ENCODE results near the gene GDF15.
A peak's percentile ranks its signal among the peaks of the same experiment; 100 is the strongest.
"Not testable (repeated sequence)": the region's sequence is repeated elsewhere in the genome, so short reads cannot be mapped to it uniquely, and the experiment has no call there.

GDF15 gene

DNA sequence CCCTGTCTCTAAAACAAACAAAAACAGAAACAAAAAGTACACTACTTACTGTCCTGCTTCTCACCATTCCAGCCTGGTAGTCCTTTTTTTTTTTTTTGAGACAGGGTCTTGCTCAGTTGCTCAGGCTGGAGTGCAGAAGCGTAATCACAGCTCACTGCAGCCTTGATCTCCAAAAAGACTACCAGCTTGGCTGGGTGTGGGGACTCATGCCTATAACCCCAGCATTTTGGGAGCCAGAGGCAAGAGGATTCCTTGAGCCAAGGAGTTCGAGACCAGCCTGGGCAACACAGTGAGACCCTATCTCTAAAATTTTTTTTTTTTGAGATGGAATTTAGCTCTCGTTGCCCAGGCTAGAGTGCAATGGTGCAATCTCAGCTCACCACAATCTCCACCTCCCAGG, 5.1 kb upstream of the GDF15 start:
- Histone ChIP-seq H3K9ac (ENCODE audit: low read depth in 1 of 2, low read length in 2 of 2) (peak overlapping the region; percentile 9 to 54), H3K36me3 (ENCODE audit: control insufficient read depth in 2 of 2, insufficient read depth in 2 of 2, low read length in 2 of 2) (no peaks in the 10 kb centered on the region), H3K27ac (ENCODE audit: low read depth in 2 of 2, low read length in 2 of 2) (peak overlapping the region; percentile 77 to 79), H3K27me3 (ENCODE audit: control insufficient read depth in 2 of 2, insufficient read depth in 2 of 2, low read length in 2 of 2) (no peaks in the 10 kb centered on the region), H3K4me3 (ENCODE audit: low read length in 2 of 2) (no peak overlapping the region), H3K9me3 (ENCODE audit: control insufficient read depth in 2 of 2, low read length in 2 of 2) (no peaks in the 10 kb centered on the region), H3K4me1 (ENCODE audit: control insufficient read depth in 2 of 2, insufficient read depth in 2 of 2, low read length in 2 of 2) (peaks cover 7 to 21% of the 10 kb centered on the region in 2 donors)

- not testable (repeated sequence) for H3K36me3 ChIP-seq (ENCODE audit: control insufficient read depth in 2 of 2, insufficient read depth in 2 of 2, low read length in 2 of 2); H3K9me3 ChIP-seq (ENCODE audit: control insufficient read depth in 2 of 2, low read length in 2 of 2); H3K9ac ChIP-seq (ENCODE audit: low read depth in 1 of 2, low read length in 2 of 2); H3K27me3 ChIP-seq (ENCODE audit: control insufficient read depth in 2 of 2, insufficient read depth in 2 of 2, low read length in 2 of 2); H3K4me3 ChIP-seq (ENCODE audit: low read length in 2 of 2); H3K27ac ChIP-seq (ENCODE audit: low read depth in 2 of 2, low read length in 2 of 2)
- H3K4me1 ChIP-seq (ENCODE audit: control insufficient read depth in 2 of 2, insufficient read depth in 2 of 2, low read length in 2 of 2): peaks cover 20 to 24% of the 10 kb centered on the region in 2 donors
Observed at GRCh38 chr19:18383622-18384021, 2.3 kb upstream of the GDF15 start.

GRCh38 chr19:18384775-18385174, 1.2 kb upstream of the GDF15 start:
- Histone ChIP-seq H3K27me3 (ENCODE audit: control insufficient read depth in 2 of 2, insufficient read depth in 2 of 2, low read length in 2 of 2) (no peaks in the 10 kb centered on the region), H3K9ac (ENCODE audit: low read depth in 1 of 2, low read length in 2 of 2) (no peak overlapping the region), H3K36me3 (ENCODE audit: control insufficient read depth in 2 of 2, insufficient read depth in 2 of 2, low read length in 2 of 2) (peaks cover 3% of the 10 kb centered on the region in 2 donors), H3K27ac (ENCODE audit: low read depth in 2 of 2, low read length in 2 of 2) (no peak overlapping the region), H3K9me3 (ENCODE audit: control insufficient read depth in 2 of 2, low read length in 2 of 2) (no peaks in the 10 kb centered on the region), H3K4me1 (ENCODE audit: control insufficient read depth in 2 of 2, insufficient read depth in 2 of 2, low read length in 2 of 2) (peaks cover 22 to 29% of the 10 kb centered on the region in 2 donors), H3K4me3 (ENCODE audit: low read length in 2 of 2) (no peak overlapping the region)

DNA sequence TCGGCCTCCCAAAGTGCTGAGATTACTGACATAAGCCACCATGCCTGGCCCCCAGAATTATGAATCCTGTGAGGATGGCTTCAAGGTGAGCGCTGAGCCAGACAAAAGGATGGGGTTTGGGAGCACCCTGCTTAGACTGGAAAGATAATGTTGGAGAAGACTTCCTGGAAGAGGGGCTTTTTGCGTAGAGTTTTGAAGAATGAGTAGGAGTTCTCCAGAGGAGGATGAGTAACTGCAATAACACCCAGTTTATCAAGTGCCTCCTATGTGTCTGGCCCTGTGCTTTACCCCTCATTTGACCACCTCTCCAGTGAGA, 641 bp upstream of the GDF15 start:
- peak overlapping the region; percentile 71 to 94 for H3K27ac ChIP-seq (ENCODE audit: low read depth in 2 of 2, low read length in 2 of 2)
- no peaks in the 10 kb centered on the region for H3K9me3 ChIP-seq (ENCODE audit: control insufficient read depth in 2 of 2, low read length in 2 of 2)
- H3K27me3 ChIP-seq (ENCODE audit: control insufficient read depth in 2 of 2, insufficient read depth in 2 of 2, low read length in 2 of 2): no peaks in the 10 kb centered on the region
- H3K4me3 ChIP-seq (ENCODE audit: low read length in 2 of 2): no peak overlapping the region
- no peak overlapping the region for H3K9ac ChIP-seq (ENCODE audit: low read depth in 1 of 2, low read length in 2 of 2)
- peaks cover 3 to 5% of the 10 kb centered on the region in 2 donors for H3K36me3 ChIP-seq (ENCODE audit: control insufficient read depth in 2 of 2, insufficient read depth in 2 of 2, low read length in 2 of 2)
- peaks cover 20 to 26% of the 10 kb centered on the region in 2 donors for H3K4me1 ChIP-seq (ENCODE audit: control insufficient read depth in 2 of 2, insufficient read depth in 2 of 2, low read length in 2 of 2)

DNA sequence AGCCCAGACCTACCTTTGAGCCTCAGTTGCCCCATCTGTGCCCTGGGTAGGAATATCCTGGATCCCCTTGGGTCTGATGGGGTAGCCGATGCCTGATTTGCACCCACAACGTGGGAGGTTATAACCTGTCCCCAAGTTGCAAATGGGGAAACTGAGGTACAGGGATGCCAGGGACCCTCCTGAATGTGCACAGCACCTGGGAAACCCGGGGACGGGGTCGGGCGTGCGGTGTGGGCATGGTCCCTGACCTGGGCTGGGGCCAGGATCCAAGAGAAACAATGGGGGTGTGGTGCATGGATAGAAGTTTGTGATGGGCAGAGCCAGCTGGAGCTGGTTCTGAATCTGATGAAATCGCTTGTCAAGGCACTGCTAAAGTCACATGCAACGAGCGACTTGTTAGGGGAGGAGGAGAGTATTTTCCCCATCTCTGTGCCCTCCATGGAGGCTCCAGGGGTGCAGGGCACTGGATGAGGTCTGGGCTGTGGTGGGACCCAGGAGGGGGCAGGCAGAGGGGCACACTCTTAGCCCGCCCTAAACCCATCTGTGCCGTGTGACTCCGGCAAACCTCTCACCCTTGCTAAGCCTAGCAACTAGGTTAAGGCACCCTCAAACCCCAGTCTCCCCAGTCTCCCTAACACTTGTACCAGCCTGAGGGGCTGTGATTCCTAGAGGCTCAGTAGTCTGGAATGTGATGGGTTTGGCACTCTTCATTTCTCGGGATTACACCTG, 749 bp downstream of the GDF15 start:
- peak overlapping the region; percentile 69 to 79 for H3K4me3 ChIP-seq (ENCODE audit: low read length in 2 of 2)
- peaks cover 15 to 19% of the 10 kb centered on the region in 2 donors for H3K4me1 ChIP-seq (ENCODE audit: control insufficient read depth in 2 of 2, insufficient read depth in 2 of 2, low read length in 2 of 2)
- H3K9me3 ChIP-seq (ENCODE audit: control insufficient read depth in 2 of 2, low read length in 2 of 2): no peaks in the 10 kb centered on the region
- H3K27ac ChIP-seq (ENCODE audit: low read depth in 2 of 2, low read length in 2 of 2): peak overlapping the region; percentile 71 to 94
- H3K36me3 ChIP-seq (ENCODE audit: control insufficient read depth in 2 of 2, insufficient read depth in 2 of 2, low read length in 2 of 2): peaks cover 5 to 6% of the 10 kb centered on the region in 2 donors
- no peaks in the 10 kb centered on the region for H3K27me3 ChIP-seq (ENCODE audit: control insufficient read depth in 2 of 2, insufficient read depth in 2 of 2, low read length in 2 of 2)
- H3K9ac ChIP-seq (ENCODE audit: low read depth in 1 of 2, low read length in 2 of 2): peak overlapping the region; percentile 71 to 86

DNA sequence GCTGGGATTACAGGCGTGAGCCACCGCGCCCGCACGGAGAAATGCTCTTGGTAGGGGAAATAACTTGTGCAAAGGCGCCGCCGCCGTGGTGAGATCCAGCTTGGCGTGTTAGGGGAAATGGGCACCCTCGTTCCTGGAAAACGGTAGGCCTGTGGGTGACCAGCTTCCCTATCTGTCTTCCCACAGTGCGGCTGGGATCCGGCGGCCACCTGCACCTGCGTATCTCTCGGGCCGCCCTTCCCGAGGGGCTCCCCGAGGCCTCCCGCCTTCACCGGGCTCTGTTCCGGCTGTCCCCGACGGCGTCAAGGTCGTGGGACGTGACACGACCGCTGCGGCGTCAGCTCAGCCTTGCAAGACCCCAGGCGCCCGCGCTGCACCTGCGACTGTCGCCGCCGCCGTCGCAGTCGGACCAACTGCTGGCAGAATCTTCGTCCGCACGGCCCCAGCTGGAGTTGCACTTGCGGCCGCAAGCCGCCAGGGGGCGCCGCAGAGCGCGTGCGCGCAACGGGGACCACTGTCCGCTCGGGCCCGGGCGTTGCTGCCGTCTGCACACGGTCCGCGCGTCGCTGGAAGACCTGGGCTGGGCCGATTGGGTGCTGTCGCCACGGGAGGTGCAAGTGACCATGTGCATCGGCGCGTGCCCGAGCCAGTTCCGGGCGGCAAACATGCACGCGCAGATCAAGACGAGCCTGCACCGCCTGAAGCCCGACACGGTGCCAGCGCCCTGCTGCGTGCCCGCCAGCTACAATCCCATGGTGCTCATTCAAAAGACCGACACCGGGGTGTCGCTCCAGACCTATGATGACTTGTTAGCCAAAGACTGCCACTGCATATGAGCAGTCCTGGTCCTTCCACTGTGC, 2.4 kb downstream of the GDF15 start:
- Histone ChIP-seq H3K4me3 (ENCODE audit: low read length in 2 of 2) (peak overlapping the region; percentile 56 to 79), H3K4me1 (ENCODE audit: control insufficient read depth in 2 of 2, insufficient read depth in 2 of 2, low read length in 2 of 2) (peaks cover 15 to 19% of the 10 kb centered on the region in 2 donors), H3K27ac (ENCODE audit: low read depth in 2 of 2, low read length in 2 of 2) (peak overlapping the region; percentile 67 to 94), H3K27me3 (ENCODE audit: control insufficient read depth in 2 of 2, insufficient read depth in 2 of 2, low read length in 2 of 2) (no peaks in the 10 kb centered on the region), H3K9me3 (ENCODE audit: control insufficient read depth in 2 of 2, low read length in 2 of 2) (no peaks in the 10 kb centered on the region), H3K9ac (ENCODE audit: low read depth in 1 of 2, low read length in 2 of 2) (peak overlapping the region; percentile 56 to 86), H3K36me3 (ENCODE audit: control insufficient read depth in 2 of 2, insufficient read depth in 2 of 2, low read length in 2 of 2) (peaks cover 5 to 6% of the 10 kb centered on the region in 2 donors)

DNA sequence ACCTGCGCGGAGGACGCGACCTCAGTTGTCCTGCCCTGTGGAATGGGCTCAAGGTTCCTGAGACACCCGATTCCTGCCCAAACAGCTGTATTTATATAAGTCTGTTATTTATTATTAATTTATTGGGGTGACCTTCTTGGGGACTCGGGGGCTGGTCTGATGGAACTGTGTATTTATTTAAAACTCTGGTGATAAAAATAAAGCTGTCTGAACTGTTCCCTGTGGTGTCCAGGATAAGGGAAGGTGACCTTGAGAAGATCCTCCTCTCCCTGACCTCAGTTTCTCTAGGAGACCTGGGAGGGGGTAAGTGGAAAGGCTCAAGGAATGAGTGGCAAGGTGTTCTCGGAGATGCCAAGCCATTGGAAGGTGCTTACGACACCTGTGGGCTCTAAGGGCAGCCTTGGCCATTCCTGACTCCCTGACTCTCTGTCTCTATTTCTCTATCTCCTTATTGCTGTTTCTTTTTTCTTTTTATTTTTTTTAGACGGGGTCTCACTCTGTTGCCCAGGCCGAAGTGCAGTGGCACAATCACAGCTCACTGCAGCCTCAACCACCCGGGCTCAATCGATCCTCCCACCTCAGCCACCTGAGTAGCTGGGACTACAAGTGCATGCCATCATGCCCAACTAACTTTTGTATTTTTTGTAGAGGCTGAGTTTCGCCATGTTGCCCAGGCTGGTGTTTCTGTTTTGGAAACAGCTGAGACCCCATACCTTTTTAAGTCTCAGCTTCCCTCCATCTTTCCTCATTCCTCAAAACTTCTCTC, 3.2 kb downstream of the GDF15 start:
- no peaks in the 10 kb centered on the region for H3K27me3 ChIP-seq (ENCODE audit: control insufficient read depth in 2 of 2, insufficient read depth in 2 of 2, low read length in 2 of 2)
- H3K9ac ChIP-seq (ENCODE audit: low read depth in 1 of 2, low read length in 2 of 2): peak overlapping the region; percentile 32 to 86
- H3K27ac ChIP-seq (ENCODE audit: low read depth in 2 of 2, low read length in 2 of 2): peak overlapping the region; percentile 67 to 94
- H3K4me3 ChIP-seq (ENCODE audit: low read length in 2 of 2): peak overlapping the region; percentile 50 to 52
- H3K36me3 ChIP-seq (ENCODE audit: control insufficient read depth in 2 of 2, insufficient read depth in 2 of 2, low read length in 2 of 2): peaks cover 5 to 6% of the 10 kb centered on the region in 2 donors
- peaks cover 15 to 19% of the 10 kb centered on the region in 2 donors for H3K4me1 ChIP-seq (ENCODE audit: control insufficient read depth in 2 of 2, insufficient read depth in 2 of 2, low read length in 2 of 2)
- no peaks in the 10 kb centered on the region for H3K9me3 ChIP-seq (ENCODE audit: control insufficient read depth in 2 of 2, low read length in 2 of 2)

DNA sequence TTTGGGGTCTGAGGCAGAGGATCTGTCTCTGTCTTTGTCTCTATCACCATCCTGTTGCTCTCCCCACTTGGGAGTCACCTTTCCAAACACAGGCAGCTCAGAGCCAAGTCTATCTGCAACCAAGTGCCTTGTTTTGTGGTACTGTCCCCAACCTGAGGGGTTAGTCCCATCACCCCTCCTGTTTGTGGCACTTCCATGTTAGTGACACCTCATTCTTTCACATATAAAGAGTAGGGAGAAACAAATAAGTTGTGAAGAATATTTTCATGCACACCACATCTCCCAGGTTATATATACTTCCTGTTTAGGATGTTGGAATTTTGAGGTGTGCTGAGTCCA, 3.7 kb downstream of the GDF15 start:
- Histone ChIP-seq H3K4me3 (ENCODE audit: low read length in 2 of 2) (no peak overlapping the region), H3K4me1 (ENCODE audit: control insufficient read depth in 2 of 2, insufficient read depth in 2 of 2, low read length in 2 of 2) (peaks cover 15 to 19% of the 10 kb centered on the region in 2 donors), H3K36me3 (ENCODE audit: control insufficient read depth in 2 of 2, insufficient read depth in 2 of 2, low read length in 2 of 2) (peaks cover 5 to 6% of the 10 kb centered on the region in 2 donors), H3K9ac (ENCODE audit: low read depth in 1 of 2, low read length in 2 of 2) (no peak overlapping the region), H3K27ac (ENCODE audit: low read depth in 2 of 2, low read length in 2 of 2) (no peak overlapping the region), H3K27me3 (ENCODE audit: control insufficient read depth in 2 of 2, insufficient read depth in 2 of 2, low read length in 2 of 2) (no peaks in the 10 kb centered on the region), H3K9me3 (ENCODE audit: control insufficient read depth in 2 of 2, low read length in 2 of 2) (no peaks in the 10 kb centered on the region)

GRCh38 chr19:18390065-18390907, 4.3 kb downstream of the GDF15 start:
- no peak overlapping the region for H3K9ac ChIP-seq (ENCODE audit: low read depth in 1 of 2, low read length in 2 of 2)
- peaks cover 5 to 6% of the 10 kb centered on the region in 2 donors for H3K36me3 ChIP-seq (ENCODE audit: control insufficient read depth in 2 of 2, insufficient read depth in 2 of 2, low read length in 2 of 2)
- H3K27ac ChIP-seq (ENCODE audit: low read depth in 2 of 2, low read length in 2 of 2): no peak overlapping the region
- H3K4me1 ChIP-seq (ENCODE audit: control insufficient read depth in 2 of 2, insufficient read depth in 2 of 2, low read length in 2 of 2): peaks cover 15 to 18% of the 10 kb centered on the region in 2 donors
- no peak overlapping the region for H3K4me3 ChIP-seq (ENCODE audit: low read length in 2 of 2)
- H3K9me3 ChIP-seq (ENCODE audit: control insufficient read depth in 2 of 2, low read length in 2 of 2): no peaks in the 10 kb centered on the region
- no peaks in the 10 kb centered on the region for H3K27me3 ChIP-seq (ENCODE audit: control insufficient read depth in 2 of 2, insufficient read depth in 2 of 2, low read length in 2 of 2)

Measured in mucosa of rectum (tissue), 2 donors.